Measurements from ENCODE around the gene FES. TPM values are rescaled to one million over a fixed set of nuclear protein-coding genes. Genes with fewer than 3 reads are reported as not detected.
"Not testable (repeated sequence)": the region's sequence is repeated elsewhere in the genome, so short reads cannot be mapped to it uniquely, and the experiment has no call there.

Gene FES
- total RNA-seq, 2 experiments from 2014 or later = 12.2 to 15.6 TPM

DNA sequence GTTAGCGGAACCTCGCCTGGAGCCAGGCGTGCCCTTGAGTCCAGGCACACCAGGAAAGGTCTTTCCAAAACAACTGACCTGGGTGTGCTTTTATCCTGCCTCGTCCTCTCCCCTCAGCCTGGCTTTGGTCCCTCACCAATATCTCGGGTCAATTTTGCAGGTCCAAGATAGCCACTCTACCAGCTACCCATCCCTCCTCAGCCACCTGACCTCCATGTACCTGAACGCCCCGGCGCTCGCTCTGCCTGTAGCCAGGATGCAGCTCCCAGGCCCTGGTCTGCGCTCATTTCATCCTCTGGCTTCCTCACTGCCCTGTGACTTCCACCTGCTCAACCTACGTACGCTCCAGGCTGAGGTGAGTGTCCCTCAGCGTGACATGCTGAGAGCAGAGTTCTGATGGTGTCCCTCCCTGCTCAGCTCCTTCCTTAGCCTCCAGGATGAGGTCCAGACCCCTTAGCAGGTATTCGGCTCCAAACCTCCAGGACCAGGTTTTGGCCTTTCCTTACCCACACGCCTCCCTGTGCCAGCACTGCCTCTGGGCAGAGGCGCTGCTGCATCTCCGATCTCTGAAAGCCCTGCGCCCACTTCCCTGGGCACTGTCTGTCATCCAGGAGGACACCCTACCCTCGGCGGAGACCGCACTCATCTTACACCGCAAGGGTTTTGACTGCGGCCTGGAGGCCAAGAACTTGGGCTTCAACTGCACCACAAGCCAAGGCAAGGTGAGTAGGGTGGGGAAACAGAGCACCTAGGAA lies 33.9 kb downstream of the FES start:
- intact Hi-C loops (cut with DNase I, micrococcal nuclease) = no loop called here
- no peak for ATAC-seq
- H3K4me3 Mint-ChIP-seq = no peak overlapping the region
- no peak overlapping the region for H3K27ac Mint-ChIP-seq
- peaks cover 55% of the 10 kb centered on the region for H3K36me3 Mint-ChIP-seq (ENCODE audit: low read depth)
- H3K9me3 Mint-ChIP-seq (ENCODE audit: low read depth) = no peaks in the 10 kb centered on the region
- DNase-seq = no peak
- no peaks in the 10 kb centered on the region for H3K27me3 Mint-ChIP-seq
- POLR2A ChIA-PET = interaction anchor here (1.5 kb wide), 1 partner anchor 14 kb away, joined by 4 read pairs; no protein-coding TSS in a partner anchor
- CTCF ChIA-PET = interaction anchor here (0.5 to 1.9 kb wide), 3 partner anchors 14 to 327 kb away, joined by 3 to 12 read pairs (median 3); partner anchors contain the start of gene HDDC3
- peaks cover 13% of the 10 kb centered on the region for H3K4me1 Mint-ChIP-seq

DNA sequence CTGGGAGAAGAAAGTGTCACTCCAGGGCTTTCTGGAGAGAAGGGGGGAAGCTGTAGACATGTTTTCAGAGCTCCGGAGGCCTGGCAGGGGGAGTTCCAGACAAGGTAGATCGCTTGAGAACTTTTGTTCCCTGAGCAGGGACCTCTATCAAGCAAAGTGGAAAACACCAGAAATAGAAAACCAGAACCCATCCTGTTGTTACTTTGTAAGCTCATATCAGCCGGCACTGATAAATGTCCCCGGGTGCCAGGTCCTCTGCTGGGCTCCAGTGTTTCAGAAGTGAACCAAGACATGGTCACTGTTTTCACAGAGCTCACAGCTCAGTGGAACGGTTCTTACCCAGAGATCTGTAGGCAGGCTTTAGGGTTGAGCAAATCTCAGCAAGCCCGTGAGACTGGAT lies 34.5 kb downstream of the FES start:
- POLR2A ChIA-PET = interaction anchor here (1.5 kb wide), 1 partner anchor 15 kb away, joined by 4 read pairs; no protein-coding TSS in a partner anchor
- Mint-ChIP-seq H3K4me1 (peaks cover 19% of the 10 kb centered on the region), H3K27ac (no peak overlapping the region), H3K4me3 (no peak overlapping the region), H3K27me3 (no peaks in the 10 kb centered on the region), H3K36me3 (ENCODE audit: low read depth) (peaks cover 50% of the 10 kb centered on the region), H3K9me3 (ENCODE audit: low read depth) (no peaks in the 10 kb centered on the region)
- no peak for ATAC-seq
- CTCF ChIA-PET = interaction anchor here (0.7 to 1.9 kb wide), 3 partner anchors 11 to 327 kb away, joined by 3 to 12 read pairs (median 3); partner anchors contain the start of gene HDDC3
- intact Hi-C loops (cut with DNase I, micrococcal nuclease) = no loop called here
- DNase-seq = no peak

DNA sequence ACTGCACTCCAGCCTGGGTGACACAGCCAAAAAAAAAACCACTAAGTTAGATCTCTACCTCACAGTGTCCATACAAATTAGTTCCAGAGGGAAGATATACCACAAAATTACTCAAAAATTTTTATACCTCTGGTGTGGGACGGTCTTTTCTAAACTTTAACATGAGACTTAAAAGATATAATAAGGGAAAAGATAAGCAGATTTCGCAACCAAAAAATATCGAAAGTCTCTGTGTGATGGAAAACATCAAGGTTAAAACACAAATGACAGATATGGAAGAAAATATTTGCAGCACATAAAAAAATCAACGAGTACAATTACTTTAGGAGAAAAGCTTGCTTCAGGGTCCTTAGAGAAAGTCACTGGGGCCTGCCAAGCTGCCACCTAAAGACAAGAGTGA lies 37.6 kb downstream of the FES start:
- no peak overlapping the region for H3K27ac Mint-ChIP-seq
- ChIA-PET CTCF (interaction anchor here (0.8 to 4.2 kb wide), 6 partner anchors 11 to 623 kb away, joined by 3 to 37 read pairs (median 3); partner anchors contain the start of genes HDDC3, MAN2A2 and RCCD1), POLR2A (no interaction called here)
- H3K4me3 Mint-ChIP-seq = no peak overlapping the region
- peaks cover 38% of the 10 kb centered on the region for H3K36me3 Mint-ChIP-seq (ENCODE audit: low read depth)
- no peak for ATAC-seq
- no peaks in the 10 kb centered on the region for H3K27me3 Mint-ChIP-seq
- DNase-seq = no peak
- intact Hi-C loops (cut with DNase I, micrococcal nuclease) = no loop called here
- no peaks in the 10 kb centered on the region for H3K9me3 Mint-ChIP-seq (ENCODE audit: low read depth)
- peaks cover 28% of the 10 kb centered on the region for H3K4me1 Mint-ChIP-seq

DNA sequence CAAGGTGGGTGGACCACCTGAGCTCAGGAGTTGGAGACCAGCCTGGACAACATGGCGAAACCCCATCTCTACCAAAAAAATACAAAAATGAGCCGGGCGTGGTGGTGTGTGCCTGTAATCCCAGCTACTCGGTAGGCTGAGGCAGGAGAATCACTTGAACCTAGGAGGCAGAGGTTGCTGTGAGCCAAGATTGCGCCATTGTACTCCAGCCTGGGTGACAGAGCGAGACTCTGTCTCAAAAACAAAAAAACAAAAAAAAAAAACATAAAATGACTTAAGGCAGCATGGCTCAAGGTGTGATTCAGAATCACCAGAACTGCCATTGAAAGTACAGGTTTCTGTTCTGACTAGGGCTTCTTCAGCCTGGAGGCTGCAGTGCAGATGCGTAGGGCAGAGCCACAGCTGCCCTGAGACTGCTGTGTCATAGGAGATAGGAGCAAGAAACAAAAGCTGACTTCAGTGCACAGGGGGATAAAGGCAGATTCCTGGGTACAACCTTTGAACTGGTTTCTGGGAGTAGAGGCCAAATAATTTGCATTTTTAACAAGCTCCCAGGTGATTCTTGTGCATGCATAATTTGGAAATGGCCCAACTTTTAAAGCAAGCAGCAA lies 38.5 kb downstream of the FES start:
- Mint-ChIP-seq H3K4me1 (peaks cover 28% of the 10 kb centered on the region), H3K36me3 (ENCODE audit: low read depth) (peaks cover 32% of the 10 kb centered on the region)
- H3K27ac Mint-ChIP-seq; H3K4me3 Mint-ChIP-seq; H3K9me3 Mint-ChIP-seq (ENCODE audit: low read depth); intact Hi-C loops (cut with DNase I, micrococcal nuclease); H3K27me3 Mint-ChIP-seq: not testable (repeated sequence)
- ATAC-seq (peak; percentile 93), DNase-seq (peak; percentile 71)
- ChIA-PET POLR2A (interaction anchor here (0.6 to 0.8 kb wide), 4 partner anchors 8 to 517 kb away, joined by 3 to 5 read pairs (median 3); no protein-coding TSS in a partner anchor), CTCF (interaction anchor here (0.6 to 4.2 kb wide), 7 partner anchors 10 to 273 kb away, joined by 3 to 37 read pairs (median 3); partner anchors contain the start of genes HDDC3, MAN2A2 and RCCD1)

DNA sequence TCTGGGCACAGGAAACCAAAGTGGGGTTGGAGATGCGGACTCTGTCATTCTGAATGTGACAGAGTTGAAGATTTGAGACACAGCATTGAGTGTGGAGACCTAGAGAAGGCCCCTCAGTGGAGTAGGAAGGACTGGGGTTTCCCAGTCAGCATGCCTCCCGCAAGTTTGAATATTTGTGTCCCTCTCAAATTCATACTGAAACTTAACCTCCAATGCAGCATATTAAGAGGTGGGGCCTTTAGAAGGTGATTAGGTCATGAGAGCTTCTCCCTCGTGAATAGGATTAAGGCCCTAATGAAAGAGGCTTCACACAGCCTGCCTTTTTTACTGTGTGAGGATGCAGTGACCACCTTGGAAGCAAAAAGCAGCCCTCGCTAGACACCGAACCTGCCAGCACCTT lies 40.1 kb downstream of the FES start:
- H3K9me3 Mint-ChIP-seq (ENCODE audit: low read depth) = no peaks in the 10 kb centered on the region
- peak; percentile 72 for ATAC-seq
- H3K36me3 Mint-ChIP-seq (ENCODE audit: low read depth) = peaks cover 24% of the 10 kb centered on the region
- intact Hi-C loops (cut with DNase I, micrococcal nuclease) = no loop called here
- CTCF ChIA-PET = interaction anchor here (1.7 to 3.4 kb wide), 2 partner anchors 10 to 22 kb away, joined by 11 to 16 read pairs; partner anchors contain the start of genes MAN2A2 and UNC45A
- POLR2A ChIA-PET = no interaction called here
- H3K4me3 Mint-ChIP-seq = no peak overlapping the region
- peak overlapping the region; percentile 58 for H3K27ac Mint-ChIP-seq
- peak; percentile 41 for DNase-seq
- H3K4me1 Mint-ChIP-seq = peaks cover 34% of the 10 kb centered on the region
- H3K27me3 Mint-ChIP-seq = no peaks in the 10 kb centered on the region

DNA sequence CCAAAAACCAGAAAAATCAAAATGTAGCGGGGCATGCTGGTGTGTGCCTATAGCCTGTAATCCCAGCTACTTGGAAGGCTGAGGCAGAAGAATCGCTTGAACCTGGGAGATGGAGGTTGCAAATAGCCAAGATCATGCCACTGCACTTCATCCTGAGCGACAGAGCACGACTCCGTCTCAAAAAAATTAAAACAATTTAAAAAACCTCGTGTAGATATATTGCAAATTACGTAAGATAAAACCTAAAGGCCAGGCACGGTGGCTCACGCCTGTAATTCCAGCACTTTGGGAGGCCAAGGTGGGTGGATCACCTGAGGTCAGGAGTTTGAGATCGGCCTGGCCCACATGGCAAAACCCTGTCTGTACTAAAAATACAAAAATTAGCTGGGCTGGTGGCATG lies 42.5 kb downstream of the FES start:
- ATAC-seq; DNase-seq; H3K4me3 Mint-ChIP-seq; H3K27ac Mint-ChIP-seq; POLR2A ChIA-PET; intact Hi-C loops (cut with DNase I, micrococcal nuclease); H3K27me3 Mint-ChIP-seq; H3K9me3 Mint-ChIP-seq (ENCODE audit: low read depth): not testable (repeated sequence)
- CTCF ChIA-PET = interaction anchor here (0.8 to 1.1 kb wide), 2 partner anchors 55 to 99 kb away, joined by 3 to 4 read pairs; no protein-coding TSS in a partner anchor
- peaks cover 51% of the 10 kb centered on the region for H3K4me1 Mint-ChIP-seq
- peaks cover 25% of the 10 kb centered on the region for H3K36me3 Mint-ChIP-seq (ENCODE audit: low read depth)

DNA sequence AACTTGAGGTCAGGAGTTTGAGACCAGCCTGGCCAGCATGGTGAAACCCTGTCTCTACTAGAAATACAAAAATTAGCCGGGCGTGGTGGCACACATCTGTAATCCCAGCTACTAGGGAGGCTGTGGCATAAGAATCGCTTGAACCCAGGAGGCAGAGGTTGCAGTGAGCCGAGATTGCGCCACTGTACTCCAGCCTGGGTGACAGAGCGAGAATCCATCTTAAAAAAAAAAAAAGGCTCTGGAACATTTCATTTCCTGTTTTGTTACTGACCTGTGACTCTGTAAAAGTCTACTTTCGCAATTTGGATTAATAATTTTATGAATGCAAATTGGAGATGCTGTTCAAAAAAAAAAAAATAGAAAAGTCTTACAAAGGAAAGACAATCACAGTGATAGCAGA lies 43.8 kb downstream of the FES start:
- intact Hi-C loops (cut with DNase I, micrococcal nuclease); H3K9me3 Mint-ChIP-seq (ENCODE audit: low read depth); H3K27me3 Mint-ChIP-seq; ATAC-seq; H3K27ac Mint-ChIP-seq; POLR2A ChIA-PET; DNase-seq: not testable (repeated sequence)
- Mint-ChIP-seq H3K4me3 (peak overlapping the region; percentile 29), H3K36me3 (ENCODE audit: low read depth) (peaks cover 27% of the 10 kb centered on the region), H3K4me1 (peaks cover 43% of the 10 kb centered on the region)
- CTCF ChIA-PET = interaction anchor here (0.6 to 8.6 kb wide), 2 partner anchors 25 to 118 kb away, joined by 4 to 164 read pairs; partner anchors contain the start of gene MAN2A2

DNA sequence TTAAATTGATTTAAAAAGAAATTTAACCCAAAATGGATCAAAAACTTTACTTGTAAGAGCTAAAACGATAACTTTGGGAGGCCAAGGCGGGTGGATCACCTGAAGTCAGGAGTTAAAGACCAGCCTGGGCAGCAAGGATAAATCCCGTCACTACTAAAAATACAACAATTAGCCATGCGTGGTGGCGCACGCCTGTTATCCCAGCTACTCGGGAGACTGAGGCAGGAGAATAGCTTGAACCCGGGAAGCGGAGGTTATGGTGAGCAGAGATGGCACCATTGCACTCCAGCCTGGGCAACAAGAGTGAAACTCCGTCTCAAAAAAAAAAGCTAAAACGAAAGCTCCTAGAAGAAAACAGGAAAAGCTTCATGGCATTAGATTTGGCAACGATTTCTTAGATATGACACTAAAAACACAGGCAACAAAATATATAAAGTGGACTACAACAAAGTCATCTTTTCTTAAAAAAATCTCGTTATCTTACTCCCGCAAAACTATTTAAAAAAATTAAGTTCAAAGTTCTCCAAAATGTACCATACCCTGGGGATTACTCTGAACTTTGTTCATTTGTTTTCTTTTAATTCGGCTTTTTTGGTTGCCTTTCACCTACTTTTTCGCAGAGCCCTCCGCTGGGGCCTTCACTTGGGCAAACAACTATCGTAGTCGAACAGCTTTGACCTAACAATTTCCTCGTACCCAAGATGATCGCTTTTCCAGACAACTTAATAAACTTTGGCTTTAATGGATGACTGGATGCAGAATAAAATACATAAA lies 45.1 kb downstream of the FES start:
- Mint-ChIP-seq H3K36me3 (ENCODE audit: low read depth) (peaks cover 22% of the 10 kb centered on the region), H3K9me3 (ENCODE audit: low read depth) (no peaks in the 10 kb centered on the region), H3K4me1 (peaks cover 39% of the 10 kb centered on the region), H3K4me3 (peak overlapping the region; percentile 99), H3K27ac (peak overlapping the region; percentile 99), H3K27me3 (no peaks in the 10 kb centered on the region)
- DNase-seq (no peak), ATAC-seq (no peak)
- ChIA-PET CTCF (interaction anchor here (0.7 to 11.3 kb wide), 7 partner anchors 9 to 281 kb away, joined by 3 to 164 read pairs (median 6); partner anchors contain the start of genes BLM, MAN2A2 and RCCD1), POLR2A (interaction anchor here (1.4 to 1.8 kb wide), 3 partner anchors 26 to 100 kb away, joined by 3 to 11 read pairs (median 4); partner anchors contain the start of gene MAN2A2)
- intact Hi-C loops (cut with DNase I, micrococcal nuclease) = loop anchor here (1.0 to 10.0 kb wide), 14 partner anchors 26 to 1973 kb away; partner anchors contain the start of genes NGRN (in 2 of the 2), AP3S2 (in 1 of the 2), BLM (in 1 of the 2) and CHD2 (in 1 of the 2)

DNA sequence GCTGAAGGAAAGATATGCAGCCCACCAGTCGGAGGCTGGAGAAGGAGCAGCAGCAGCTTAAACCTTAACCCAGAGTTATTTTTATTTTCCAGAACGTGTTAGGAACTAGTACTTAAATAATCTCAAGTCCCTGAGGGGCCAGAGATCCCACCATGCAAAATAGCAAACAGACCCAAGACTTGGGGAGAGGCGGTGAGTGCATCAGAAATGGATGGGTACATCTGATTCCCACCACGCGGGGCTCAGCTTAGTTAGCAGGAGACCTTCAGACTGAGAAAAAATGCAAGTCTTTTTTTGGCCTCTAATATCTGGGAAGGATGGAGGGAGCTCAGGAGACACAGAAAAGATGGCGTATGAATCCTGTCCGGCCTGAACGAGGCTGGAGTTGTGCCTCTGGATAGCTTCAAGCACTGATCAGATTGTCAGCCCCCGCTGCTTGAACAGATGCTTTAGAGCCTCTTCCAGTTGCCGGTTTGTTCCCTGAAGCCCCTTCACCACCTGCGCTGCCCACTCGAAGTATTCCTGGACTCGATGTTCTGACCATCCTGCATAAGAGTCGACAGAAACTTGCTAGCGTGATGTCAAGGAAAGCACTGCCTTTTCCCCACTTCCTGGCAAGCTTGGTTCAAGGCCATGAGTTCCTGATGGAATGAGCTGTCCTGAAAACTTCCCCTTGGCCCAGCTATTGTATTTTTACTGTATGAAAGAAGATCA lies 46.7 kb downstream of the FES start:
- ChIA-PET POLR2A (interaction anchor here (0.6 to 2.2 kb wide), 13 partner anchors 8 to 698 kb away, joined by 3 to 15 read pairs (median 3); partner anchors contain the start of genes BLM, CIB1, IQGAP1 and MAN2A2), CTCF (interaction anchor here (0.7 to 11.3 kb wide), 32 partner anchors 9 to 744 kb away, joined by 3 to 164 read pairs (median 6); partner anchors contain the start of genes BLM, FES, IQGAP1 and MAN2A2)
- peaks cover 19% of the 10 kb centered on the region for H3K36me3 Mint-ChIP-seq (ENCODE audit: low read depth)
- intact Hi-C loops (cut with DNase I, micrococcal nuclease) = loop anchor here (1.0 to 10.0 kb wide), 14 partner anchors 24 to 1971 kb away; partner anchors contain the start of genes NGRN (in 2 of the 2), AP3S2 (in 1 of the 2), BLM (in 1 of the 2) and CHD2 (in 1 of the 2)
- no peaks in the 10 kb centered on the region for H3K9me3 Mint-ChIP-seq (ENCODE audit: low read depth)
- H3K27ac Mint-ChIP-seq = peak overlapping the region; percentile 99
- H3K27me3 Mint-ChIP-seq = no peaks in the 10 kb centered on the region
- peaks cover 39% of the 10 kb centered on the region for H3K4me1 Mint-ChIP-seq
- H3K4me3 Mint-ChIP-seq = peak overlapping the region; percentile 99
- ATAC-seq (no peak), DNase-seq (no peak)

DNA sequence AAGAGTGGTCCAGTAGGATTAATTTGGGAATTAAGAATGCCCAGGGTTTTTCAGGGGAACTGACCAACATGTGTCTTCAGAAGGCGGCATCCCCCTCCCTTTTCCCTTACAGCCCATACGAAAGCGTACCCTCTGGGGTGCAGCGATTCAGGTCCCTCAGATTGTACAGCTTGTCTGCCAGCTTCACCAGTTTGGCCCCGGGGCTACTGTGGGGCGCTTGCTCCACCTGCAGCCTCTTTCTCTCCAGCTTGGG lies 47.2 kb downstream of the FES start:
- intact Hi-C loops (cut with DNase I, micrococcal nuclease) = loop anchor here (2.0 to 10.0 kb wide), 9 partner anchors 59 to 1971 kb away; partner anchors contain the start of genes NGRN (in 2 of the 2), AP3S2 (in 1 of the 2), CHD2 (in 1 of the 2) and IDH2 (in 1 of the 2)
- ChIA-PET CTCF (interaction anchor here (0.7 to 11.3 kb wide), 32 partner anchors 9 to 744 kb away, joined by 3 to 164 read pairs (median 6); partner anchors contain the start of genes BLM, FES, IQGAP1 and MAN2A2), POLR2A (interaction anchor here (0.6 to 2.2 kb wide), 12 partner anchors 8 to 698 kb away, joined by 3 to 15 read pairs (median 4); partner anchors contain the start of genes BLM, CIB1, IQGAP1 and MAN2A2)
- Mint-ChIP-seq H3K36me3 (ENCODE audit: low read depth) (peaks cover 23% of the 10 kb centered on the region), H3K9me3 (ENCODE audit: low read depth) (no peaks in the 10 kb centered on the region), H3K27ac (peak overlapping the region; percentile 99), H3K4me3 (peak overlapping the region; percentile 99), H3K27me3 (no peaks in the 10 kb centered on the region), H3K4me1 (peaks cover 44% of the 10 kb centered on the region)
- ATAC-seq (no peak), DNase-seq (no peak)
